ENCODE measurements around the gene RETREG1. TPM values are rescaled to one million over a fixed set of nuclear protein-coding genes. Genes with fewer than 3 reads are reported as not detected.

The RETREG1 gene
- total and polyA plus RNA-seq, 2 experiments from 2014 or later = 2.3 to 3.6 TPM

GRCh38 chr5:16600946-16601345 lies 15.9 kb downstream of the RETREG1 start (continued):
- TF ChIP-seq REST (IDR thresholded peaks at IDR 0.05; ENCODE audit: unreplicated experiment) = no peak
- no peak for TF ChIP-seq STAT1 (IDR thresholded peaks at IDR 0.05; ENCODE audit: unreplicated experiment)
- TF ChIP-seq CREB1 (CRISPR knock-in tag; IDR thresholded peaks at IDR 0.05; ENCODE audit: low read depth) = no peak
- no peak for TF ChIP-seq NANOG (IDR thresholded peaks at IDR 0.05; ENCODE audit: borderline replicate concordance)
- TF ChIP-seq CTCF (conservative IDR thresholded peaks at IDR 0.05; ENCODE audit: low read depth in 2 of 2) = no peak

- peaks cover 14% of the 10 kb centered on the region for H3K4me1 Mint-ChIP-seq
- peaks cover 5% of the 10 kb centered on the region for H3K27me3 Mint-ChIP-seq (ENCODE audit: insufficient read depth, low read depth, poor library complexity)
- H3K27ac ChIP-seq (ENCODE audit: low read depth) = no peak overlapping the region
- H3F3A ChIP-seq (replicated peaks; ENCODE audit: low read depth) = no peaks in the 10 kb centered on the region
- H3K4me2 ChIP-seq = no peak overlapping the region
- ATAC-seq (no peak), DNase-seq (ENCODE audit: low spot score) (no peak)
- no peak overlapping the region for H2AFZ ChIP-seq
- no peaks in the 10 kb centered on the region for H3K27me3 ChIP-seq (ENCODE audit: insufficient read depth)
- peaks cover 10% of the 10 kb centered on the region for H3K4me1 ChIP-seq (ENCODE audit: insufficient read depth)
- H3K4me3 Mint-ChIP-seq = no peak overlapping the region
- H3K27ac Mint-ChIP-seq = no peak overlapping the region
- no peak overlapping the region for H3K4me3 ChIP-seq
- H3K36me3 ChIP-seq (ENCODE audit: insufficient read depth) = no peaks in the 10 kb centered on the region
- H3K79me2 ChIP-seq (replicated peaks; ENCODE audit: insufficient read depth) = no peaks in the 10 kb centered on the region
- no peaks in the 10 kb centered on the region for H3K36me3 Mint-ChIP-seq (ENCODE audit: low read depth)
- no peaks in the 10 kb centered on the region for H4K20me1 ChIP-seq (replicated peaks; ENCODE audit: insufficient read depth)
- H3K9me3 Mint-ChIP-seq = no peaks in the 10 kb centered on the region
- H3K9me2 ChIP-seq (ENCODE audit: insufficient read depth) = 0 out of 2 replicates have a peak, but pooled peaks cover 3% of the 10 kb centered on the region
- TF ChIP-seq STAT1 (IDR thresholded peaks at IDR 0.05; ENCODE audit: unreplicated experiment) = no peak
- no peak for TF ChIP-seq ZNF462 (CRISPR knock-in tag; IDR thresholded peaks at IDR 0.05)
- TF ChIP-seq JUNB (IDR thresholded peaks at IDR 0.05; ENCODE audit: unreplicated experiment) = no peak
- no peak for TF ChIP-seq ETS1 (IDR thresholded peaks at IDR 0.05)
- TF ChIP-seq POLR2AphosphoS5 (IDR thresholded peaks at IDR 0.05; ENCODE audit: low read depth) = no peak
- no peak for TF ChIP-seq CREB1 (CRISPR knock-in tag; IDR thresholded peaks at IDR 0.05; ENCODE audit: low read depth)
- TF ChIP-seq CTCF (conservative IDR thresholded peaks at IDR 0.05; ENCODE audit: low read depth in 2 of 2) = no peak
- TF ChIP-seq NANOG (IDR thresholded peaks at IDR 0.05; ENCODE audit: borderline replicate concordance) = no peak
- TF ChIP-seq EZH2 (IDR thresholded peaks at IDR 0.05; ENCODE audit: low read depth, unreplicated experiment) = no peak
Observed at GRCh38 chr5:16600397-16600796, 16.4 kb downstream of the RETREG1 start.

All from GM23338 (cell line).